Stimulated activated effector memory CD8-positive, alpha-beta T cell treated with anti-CD3 and anti-CD28 coated beads, Interleukin-12 subunit alpha, Interleukin-12 subunit beta, amount 100 ng/mL, for 72 hours (primary cell): ENCODE data around the gene UGT8.

Experiments
- ATAC-seq: fragments of 150-1000 bp; cut with Tn5 transposase; 2 replicates; pipeline ENCODE4 v1.10.0; 2021
- DNase-seq, 2 donors: peaks; one replicate each; pipeline ENCODE4 v3.0.0; 2021 to 2022; ENCODE audit warnings: low spot score in 2 of 2
- H3K27ac Mint-ChIP-seq: one replicate; pipeline ENCODE4 v1.8.0; 2022; ENCODE audit warnings: mild to moderate bottlenecking, mixed read lengths
- H3K36me3 Mint-ChIP-seq: one replicate; pipeline ENCODE4 v1.8.0; 2022; ENCODE audit warnings: mild to moderate bottlenecking, mixed read lengths
- H3K4me1 Mint-ChIP-seq: one replicate; pipeline ENCODE4 v1.8.0; 2022; ENCODE audit warnings: mixed read lengths
- H3K4me3 Mint-ChIP-seq: one replicate; pipeline ENCODE4 v1.8.0; 2022; ENCODE audit warnings: mild to moderate bottlenecking, mixed read lengths
- H3K9me3 Mint-ChIP-seq: one replicate; pipeline ENCODE4 v1.8.0; 2022; ENCODE audit warnings: mixed read lengths

The UGT8 gene

DNA sequence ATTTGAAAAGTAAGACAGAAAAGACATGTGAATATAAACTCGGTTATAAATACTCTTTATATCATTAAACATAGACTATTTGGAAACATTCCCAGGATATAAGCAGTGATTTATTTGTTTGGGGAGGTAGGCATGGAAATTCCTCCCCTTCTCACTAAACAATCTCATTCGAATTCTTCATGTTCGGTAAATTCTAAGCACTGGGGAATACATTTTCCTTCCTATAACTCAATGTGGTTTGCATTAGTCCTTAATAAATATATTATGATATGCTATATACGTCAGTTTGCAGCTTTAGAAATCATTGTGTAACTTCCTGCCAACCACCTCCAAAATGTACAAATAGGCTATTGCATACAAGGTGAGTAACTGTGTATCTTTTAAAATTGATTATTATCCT is 99.6 kb downstream of the UGT8 start:
- Mint-ChIP-seq H3K4me3 (no peak overlapping the region), H3K9me3 (no peaks in the 10 kb centered on the region), H3K27ac (no peak overlapping the region), H3K36me3 (no peaks in the 10 kb centered on the region), H3K4me1 (no peaks in the 10 kb centered on the region)
- no peak for ATAC-seq
- no peak for DNase-seq

DNA sequence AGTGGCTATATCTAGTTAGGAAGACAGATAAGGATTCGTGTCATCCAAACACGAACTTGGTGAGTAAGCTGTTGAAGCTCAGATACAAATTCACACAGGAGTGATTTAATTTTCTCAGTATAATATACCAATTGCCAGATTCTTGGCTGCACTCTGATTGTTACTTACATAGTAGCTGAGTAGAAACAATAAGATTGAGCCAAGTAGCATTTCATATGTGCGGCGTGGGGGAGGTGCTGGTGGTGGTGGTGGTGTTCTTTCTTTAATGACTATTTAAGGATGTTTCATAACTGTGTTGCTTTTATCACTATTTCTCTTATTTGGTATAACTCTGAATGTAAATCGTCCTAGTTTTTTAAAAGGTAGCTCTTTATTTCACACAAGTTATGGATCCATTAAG is 102.9 kb downstream of the UGT8 start:
- Mint-ChIP-seq H3K4me1 (no peaks in the 10 kb centered on the region), H3K9me3 (no peaks in the 10 kb centered on the region), H3K27ac (no peak overlapping the region), H3K4me3 (no peak overlapping the region), H3K36me3 (no peaks in the 10 kb centered on the region)
- no peak for DNase-seq
- ATAC-seq, result no peak

DNA sequence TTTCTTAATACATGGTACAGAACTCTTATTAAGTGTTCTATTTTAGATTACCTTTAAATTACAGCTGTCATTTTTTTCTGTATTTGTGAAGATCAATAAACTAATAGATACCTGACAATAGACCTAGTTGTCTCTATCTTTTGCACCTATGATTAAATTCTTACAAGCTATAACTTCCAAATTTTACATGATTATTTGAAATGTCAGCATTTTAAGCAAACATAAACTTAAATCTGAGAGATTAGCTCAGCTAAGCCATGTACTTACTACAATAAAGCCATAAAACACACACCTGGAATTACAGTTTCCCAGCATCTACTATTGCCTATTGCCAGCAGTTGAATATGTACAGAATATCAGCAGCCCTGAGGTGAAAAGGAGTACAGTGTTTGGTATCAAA is 118.8 kb downstream of the UGT8 start:
- Mint-ChIP-seq H3K36me3 (no peaks in the 10 kb centered on the region), H3K4me1 (no peaks in the 10 kb centered on the region), H3K27ac (no peak overlapping the region), H3K4me3 (no peak overlapping the region), H3K9me3 (no peaks in the 10 kb centered on the region)
- no peak for DNase-seq
- ATAC-seq, result no peak

DNA sequence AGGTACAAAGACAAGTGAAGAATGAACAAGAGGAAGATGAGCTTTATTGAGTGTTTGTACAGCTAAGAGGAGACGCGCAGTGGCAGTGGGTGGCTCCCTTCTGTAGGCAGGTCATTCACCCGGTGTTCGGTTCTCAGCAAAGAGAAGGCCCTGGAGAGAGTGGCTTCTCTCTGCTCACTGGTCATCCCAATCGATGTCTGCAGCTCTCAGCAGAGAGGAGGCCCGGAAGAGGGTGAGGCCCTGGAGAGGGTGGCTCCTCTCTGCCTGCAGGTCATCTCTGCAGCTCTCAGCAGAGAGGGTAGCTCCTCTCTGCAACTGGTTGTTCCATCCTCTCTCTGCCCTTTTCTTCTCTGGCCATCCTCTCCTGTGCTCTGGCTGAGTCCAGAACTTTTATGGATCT is 126.5 kb downstream of the UGT8 start:
- Mint-ChIP-seq H3K4me3 (no peak overlapping the region), H3K36me3 (no peaks in the 10 kb centered on the region), H3K27ac (no peak overlapping the region), H3K9me3 (no peaks in the 10 kb centered on the region), H3K4me1 (no peaks in the 10 kb centered on the region)
- DNase-seq (no peak), ATAC-seq (peak; percentile 21)

DNA sequence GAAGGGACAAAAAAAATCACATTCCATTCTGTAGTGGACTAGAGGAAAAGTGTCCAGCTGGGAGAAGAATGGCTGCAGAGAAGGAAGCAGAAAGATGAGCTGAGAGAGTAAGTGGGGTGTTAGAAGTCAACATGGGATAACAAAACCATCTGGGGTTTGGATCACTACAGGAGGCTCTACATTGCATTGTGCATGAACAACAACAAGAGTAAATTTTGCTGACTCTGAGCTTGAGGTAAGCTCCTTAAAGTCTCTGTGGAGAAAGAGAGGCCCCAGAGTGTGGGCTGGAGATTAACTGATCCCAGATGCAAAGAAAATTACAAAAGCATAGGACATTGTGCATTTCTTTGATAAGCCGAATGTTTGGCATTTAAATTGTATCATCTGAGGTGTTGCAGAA is 128.9 kb downstream of the UGT8 start:
- no peak for DNase-seq
- Mint-ChIP-seq H3K36me3 (no peaks in the 10 kb centered on the region), H3K4me3 (no peak overlapping the region), H3K4me1 (no peaks in the 10 kb centered on the region), H3K9me3 (no peaks in the 10 kb centered on the region), H3K27ac (no peak overlapping the region)
- ATAC-seq, result no peak
